A549 (cell line): ENCODE results near the gene ZMYND8.

Experiments used
- CEBPB ChIP-seq, 2 experiments: fragments of >200 bp in 1 of 2; sonication (Bioruptor Twin) in 1 of 2; formaldehyde crosslinking in 1 of 2; IDR thresholded peaks; 2 replicates each; pipeline ENCODE4 v1.6.1; 2012 to 2016
- EP300 ChIP-seq, 2 experiments: fragments of >200 bp; sonication (Bioruptor Twin); formaldehyde crosslinking; IDR thresholded peaks; 2 replicates in 1 of 2; 3 replicates in 1 of 2; pipeline ENCODE4 v1.6.1; 2016 to 2017
- MAFK ChIP-seq: fragments of 450-650 bp; IDR thresholded peaks from 2 replicates; pipeline ENCODE4 v1.6.1; 2014; ENCODE audit not compliant: partially characterized antibody
- POLR2A ChIP-seq: IDR thresholded peaks from 2 replicates; pipeline ENCODE4 v1.6.1; 2012; ENCODE audit warnings: mild to moderate bottlenecking, low read length
- TF ChIP-seq, protein P1 (sequence below): fragments of >200 bp; sonication (Bioruptor Twin); formaldehyde crosslinking; IDR thresholded peaks from 3 replicates; pipeline ENCODE4 v1.5.1; 2016
- TF ChIP-seq, protein P2 (sequence below): fragments of 150-350 bp; IDR thresholded peaks from 2 replicates; pipeline ENCODE4 v1.6.1; 2014; ENCODE audit warnings: low read depth, mild to moderate bottlenecking, low read length

DNA sequence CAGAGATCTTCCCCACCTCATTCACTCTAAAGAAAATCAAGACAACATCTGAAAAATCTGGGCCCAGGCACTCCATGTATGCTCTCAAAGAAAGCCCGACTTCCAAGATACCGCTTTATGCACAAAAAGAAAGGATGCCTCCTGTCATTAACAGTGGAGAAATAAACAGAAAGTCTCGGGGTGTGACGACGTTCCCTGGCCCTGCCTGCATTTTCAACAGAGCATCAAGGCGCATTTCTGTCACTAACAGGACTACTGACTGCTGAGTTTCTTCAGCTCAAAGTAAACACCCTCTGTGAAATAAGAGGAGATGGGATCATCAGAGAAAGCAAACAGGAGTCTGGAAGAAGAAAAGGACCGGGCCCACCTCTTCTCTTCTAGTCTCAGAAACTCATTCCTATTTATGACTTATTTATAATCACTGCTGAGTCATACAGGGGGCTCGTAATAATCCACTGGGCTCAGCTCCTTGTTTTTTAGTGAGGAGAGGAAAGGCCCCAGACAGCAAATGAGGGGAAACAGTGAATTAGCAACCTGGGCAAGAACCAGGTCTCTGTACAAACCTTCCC lies 99.7 kb downstream of the ZMYND8 start:
- TF ChIP-seq EP300 (IDR thresholded peaks at IDR 0.05) (no peak), POLR2A (no peak), MAFK (no peak), CEBPB (IDR thresholded peaks at IDR 0.05) (no peak)
- TF ChIP-seq, protein P1, sequence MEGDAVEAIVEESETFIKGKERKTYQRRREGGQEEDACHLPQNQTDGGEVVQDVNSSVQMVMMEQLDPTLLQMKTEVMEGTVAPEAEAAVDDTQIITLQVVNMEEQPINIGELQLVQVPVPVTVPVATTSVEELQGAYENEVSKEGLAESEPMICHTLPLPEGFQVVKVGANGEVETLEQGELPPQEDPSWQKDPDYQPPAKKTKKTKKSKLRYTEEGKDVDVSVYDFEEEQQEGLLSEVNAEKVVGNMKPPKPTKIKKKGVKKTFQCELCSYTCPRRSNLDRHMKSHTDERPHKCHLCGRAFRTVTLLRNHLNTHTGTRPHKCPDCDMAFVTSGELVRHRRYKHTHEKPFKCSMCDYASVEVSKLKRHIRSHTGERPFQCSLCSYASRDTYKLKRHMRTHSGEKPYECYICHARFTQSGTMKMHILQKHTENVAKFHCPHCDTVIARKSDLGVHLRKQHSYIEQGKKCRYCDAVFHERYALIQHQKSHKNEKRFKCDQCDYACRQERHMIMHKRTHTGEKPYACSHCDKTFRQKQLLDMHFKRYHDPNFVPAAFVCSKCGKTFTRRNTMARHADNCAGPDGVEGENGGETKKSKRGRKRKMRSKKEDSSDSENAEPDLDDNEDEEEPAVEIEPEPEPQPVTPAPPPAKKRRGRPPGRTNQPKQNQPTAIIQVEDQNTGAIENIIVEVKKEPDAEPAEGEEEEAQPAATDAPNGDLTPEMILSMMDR: no peak
- TF ChIP-seq, protein P2, sequence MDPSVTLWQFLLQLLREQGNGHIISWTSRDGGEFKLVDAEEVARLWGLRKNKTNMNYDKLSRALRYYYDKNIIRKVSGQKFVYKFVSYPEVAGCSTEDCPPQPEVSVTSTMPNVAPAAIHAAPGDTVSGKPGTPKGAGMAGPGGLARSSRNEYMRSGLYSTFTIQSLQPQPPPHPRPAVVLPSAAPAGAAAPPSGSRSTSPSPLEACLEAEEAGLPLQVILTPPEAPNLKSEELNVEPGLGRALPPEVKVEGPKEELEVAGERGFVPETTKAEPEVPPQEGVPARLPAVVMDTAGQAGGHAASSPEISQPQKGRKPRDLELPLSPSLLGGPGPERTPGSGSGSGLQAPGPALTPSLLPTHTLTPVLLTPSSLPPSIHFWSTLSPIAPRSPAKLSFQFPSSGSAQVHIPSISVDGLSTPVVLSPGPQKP: no peak
